GM12873 (cell line): ENCODE measurements around the gene SDSL.

Experiments used
- CTCF ChIP-seq: IDR thresholded peaks from 2 replicates; pipeline ENCODE4 v1.5.1; 2012; ENCODE audit warnings: low read depth, mild to moderate bottlenecking, moderate library complexity, low read length, control low read depth; ENCODE audit not compliant: insufficient read depth; ENCODE audit errors: missing control alignments

Gene SDSL

GRCh38 chr12:113391650-113392337, 30.4 kb upstream of the SDSL start:
- no peak for TF ChIP-seq CTCF

DNA sequence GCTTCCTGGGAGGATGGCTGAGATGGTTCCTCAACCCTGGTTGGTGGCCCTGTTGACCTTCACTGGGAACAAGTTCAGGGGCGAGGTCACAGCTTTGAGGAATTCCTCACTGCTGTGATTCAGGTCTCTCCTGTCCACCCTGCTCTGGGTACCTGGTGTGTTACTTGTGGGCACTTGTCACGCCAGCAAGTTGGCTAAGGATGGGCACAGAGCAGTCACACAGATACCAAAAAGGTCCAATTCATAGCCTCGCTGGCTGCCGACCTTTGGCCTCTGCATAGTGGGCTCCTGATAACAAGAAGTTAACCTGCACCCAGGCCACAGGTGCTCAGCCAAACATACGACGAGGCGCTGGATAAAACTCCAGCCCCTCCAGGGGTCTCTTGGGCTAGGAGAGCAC, 29.7 kb upstream of the SDSL start:
- no peak for TF ChIP-seq CTCF

DNA sequence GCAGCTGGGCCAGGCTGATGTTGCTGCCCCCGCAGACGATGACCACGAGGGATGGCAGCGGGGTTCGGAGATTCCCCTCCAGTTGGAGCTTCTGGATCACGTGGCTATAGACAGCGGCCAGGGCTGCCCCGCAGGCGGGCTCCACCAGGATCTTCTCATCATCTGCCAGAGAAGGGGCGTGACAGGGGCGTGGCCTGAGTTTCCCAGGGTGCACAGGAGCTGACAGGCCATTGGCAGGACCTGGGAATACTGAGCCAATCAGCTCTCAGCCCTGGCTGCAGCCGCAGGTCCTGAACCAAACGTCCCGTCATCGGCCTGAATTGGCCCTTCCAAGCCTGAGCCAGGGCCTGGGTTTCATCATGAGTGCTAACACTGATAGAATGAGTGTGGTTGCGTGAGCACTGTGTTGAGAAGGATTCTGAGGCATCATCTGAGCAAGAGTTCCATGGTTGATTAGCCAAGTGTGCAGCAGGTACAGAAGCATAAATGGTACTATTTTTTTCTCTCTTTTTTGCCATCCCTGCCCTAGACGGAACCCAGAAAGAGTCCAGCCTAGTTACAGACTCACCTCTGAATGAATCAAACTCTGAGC, 29.1 kb upstream of the SDSL start:
- no peak for TF ChIP-seq CTCF

GRCh38 chr12:113393749-113394148, 28.4 kb upstream of the SDSL start:
- TF ChIP-seq CTCF: no peak

GRCh38 chr12:113395119-113395518, 27.1 kb upstream of the SDSL start:
- TF ChIP-seq CTCF: no peak

DNA sequence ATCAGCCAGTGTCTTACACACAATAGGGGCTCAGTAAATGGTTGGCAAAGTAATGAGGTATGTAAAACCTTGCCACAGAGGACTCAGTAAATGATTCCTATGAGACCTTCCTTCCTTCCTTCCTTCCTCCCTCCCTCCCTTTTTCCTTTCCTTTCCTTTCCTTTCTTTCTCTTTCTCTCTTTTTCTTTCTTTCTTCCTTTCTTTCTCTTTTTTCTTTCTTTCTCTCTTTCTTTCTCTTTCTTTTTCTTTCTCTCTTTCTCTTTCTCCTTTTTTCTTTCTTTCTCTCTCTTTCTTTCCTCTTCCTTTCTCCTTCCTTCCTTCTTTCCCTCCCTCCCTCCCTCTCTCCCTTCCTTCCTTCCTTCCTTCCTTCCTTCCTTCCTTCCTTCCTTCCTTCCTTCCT, 26.0 kb upstream of the SDSL start:
- no peak for TF ChIP-seq CTCF

- TF ChIP-seq CTCF: no peak
These were observed 25.2 kb upstream of the SDSL start for GRCh38 chr12:113396828-113397496.
